Spinal cord (tissue), 4 donors: ENCODE results near the gene TMEM236. TPM values are rescaled to one million over a fixed set of nuclear protein-coding genes. Genes with fewer than 3 reads are reported as not detected.

Experiments used
- polyA plus RNA-seq, 2 donors: library from polyadenylated mRNA; unstranded; fragments of 120-200 nt; gene quantifications; one replicate each; pipeline ENCODE4 v1.2.1, GENCODE V29; 2013; ENCODE audit not compliant: insufficient read length in 2 of 2
- small RNA-seq: library from RNA; depleted of rRNA; stranded (forward); fragments of <200 nt; gene quantifications from one replicate; pipeline ENCODE3, GENCODE V24; 2014; ENCODE audit warnings: low replicate concordance
- total RNA-seq, 2 donors: library from RNA; depleted of rRNA in 1 of 2; stranded (reverse); fragments of 120-200 nt in 1 of 2; fragments of >200 nt in 1 of 2; gene quantifications; one replicate each; pipeline versions ENCODE4 v1.2.3 to v1.2.4, GENCODE V29; 2013 to 2014

TMEM236 gene
- total and polyA plus RNA-seq, 4 donors, result 0.24 to 0.50 (median 0.36) TPM

Small RNA genes within 50 kb of the gene (small RNA-seq; reads per million reads assigned to genes)
- 0.37 reads per million, percentile 41 among the genes with 10 or more reads in this experiment for gene MIR511

Other genes with a start within 250 kb of the TMEM236 start
- 10 to 100 TPM; 14.0 to 17.0 TPM for gene HACD1, start 134.8 kb upstream of the TMEM236 start, total RNA-seq
- gene HACD1, start 134.8 kb upstream of the TMEM236 start, polyA plus RNA-seq, result 10 to 100 TPM; 23.4 to 24.2 TPM
- gene STAM, start 108.0 kb upstream of the TMEM236 start, total RNA-seq, result 10 to 100 TPM; 29.9 to 55.3 TPM
- gene STAM, start 108.0 kb upstream of the TMEM236 start, polyA plus RNA-seq, result 10 to 100 TPM; 36.6 to 47.1 TPM
- gene MRC1, start 57.1 kb downstream of the TMEM236 start, total RNA-seq, result 10 to 100 TPM; 13.0 to 23.1 TPM
- gene MRC1, start 57.1 kb downstream of the TMEM236 start, polyA plus RNA-seq, result 1 to 10 TPM; 2.4 to 3.4 TPM
- gene SLC39A12, start 199.7 kb downstream of the TMEM236 start, total RNA-seq, result 10 to 100 TPM in 1 of 2 donors, 1 to 10 TPM in 1; 9.9 to 46.9 TPM
- gene SLC39A12, start 199.7 kb downstream of the TMEM236 start, polyA plus RNA-seq, result 10 to 100 TPM in 1 of 2 donors, 1 to 10 TPM in 1; 5.7 to 10.4 TPM